Activated CD8-positive, alpha-beta memory T cell treated with anti-CD3 and anti-CD28 coated beads, Interleukin-2, amount 10 ng/mL, durations not matched to agents 7 days and 5 days (primary cell): Measurements from ENCODE around the gene ELK3. TPM values are rescaled to one million over a fixed set of nuclear protein-coding genes. Genes with fewer than 3 reads are reported as not detected.
"Not testable (repeated sequence)": the region's sequence is repeated elsewhere in the genome, so short reads cannot be mapped to it uniquely, and the experiment has no call there.

Experiments
- ATAC-seq: fragments of 150-1000 bp; cut with Tn5 transposase; one replicate; pipeline ENCODE4 v1.10.0; 2021; ENCODE audit warnings: moderate library complexity
- CTCF ChIA-PET: fragments of 350-600 bp; sonication (Branson Sonifier 250); formaldehyde crosslinking; loops from one replicate; lab custom pipeline; 2021; ENCODE audit warnings: antibody characterized with exemption; lab: Charles Lee
- DNase-seq: peaks from one replicate; pipeline ENCODE4 v3.0.0-alpha.2; 2020
- H3K27ac Mint-ChIP-seq: one replicate; pipeline ENCODE4 v1.8.0; 2021; ENCODE audit warnings: mild to moderate bottlenecking, mixed read lengths
- H3K27me3 Mint-ChIP-seq: one replicate; pipeline ENCODE4 v1.8.0; 2021; ENCODE audit warnings: mixed read lengths
- H3K36me3 Mint-ChIP-seq: one replicate; pipeline ENCODE4 v1.8.0; 2021; ENCODE audit warnings: mild to moderate bottlenecking, mixed read lengths
- H3K4me1 Mint-ChIP-seq: one replicate; pipeline ENCODE4 v1.8.0; 2021; ENCODE audit warnings: mixed read lengths
- H3K4me3 Mint-ChIP-seq: one replicate; pipeline ENCODE4 v1.8.0; 2021; ENCODE audit warnings: mild to moderate bottlenecking, moderate library complexity, mixed read lengths
- H3K9me3 Mint-ChIP-seq: one replicate; pipeline ENCODE4 v1.8.0; 2022; ENCODE audit warnings: low read depth, mixed read lengths
- total RNA-seq, 2 experiments: library from RNA; stranded (reverse); gene quantifications; one replicate each; pipeline ENCODE4 v1.2.3, GENCODE V29; 2021

ELK3 gene
- total RNA-seq, 2 experiments from 2014 or later = 16.1 to 17.1 TPM

GRCh38 chr12:96303653-96304052 is 109.5 kb downstream of the ELK3 start:
- H3K27ac Mint-ChIP-seq = no peak overlapping the region
- H3K36me3 Mint-ChIP-seq = peaks cover 30% of the 10 kb centered on the region
- CTCF ChIA-PET = interaction anchor here (1.1 to 1.3 kb wide), 3 partner anchors 10 to 96 kb away, joined by 3 to 5 read pairs (median 5); no protein-coding TSS in a partner anchor
- no peak overlapping the region for H3K4me3 Mint-ChIP-seq
- DNase-seq = no peak
- H3K4me1 Mint-ChIP-seq = peaks cover 14% of the 10 kb centered on the region
- no peaks in the 10 kb centered on the region for H3K27me3 Mint-ChIP-seq
- no peaks in the 10 kb centered on the region for H3K9me3 Mint-ChIP-seq
- no peak for ATAC-seq

GRCh38 chr12:96305665-96306064 is 111.5 kb downstream of the ELK3 start:
- no peaks in the 10 kb centered on the region for H3K27me3 Mint-ChIP-seq
- H3K27ac Mint-ChIP-seq = no peak overlapping the region
- CTCF ChIA-PET = no interaction called here
- H3K4me1 Mint-ChIP-seq = peaks cover 19% of the 10 kb centered on the region
- DNase-seq (no peak), ATAC-seq (no peak)
- H3K36me3 Mint-ChIP-seq = peaks cover 26% of the 10 kb centered on the region
- H3K9me3 Mint-ChIP-seq = no peaks in the 10 kb centered on the region
- H3K4me3 Mint-ChIP-seq = no peak overlapping the region

GRCh38 chr12:96308881-96309280 is 114.7 kb downstream of the ELK3 start:
- ATAC-seq = no peak
- Mint-ChIP-seq H3K4me3 (no peak overlapping the region), H3K27me3 (no peaks in the 10 kb centered on the region), H3K36me3 (peaks cover 26% of the 10 kb centered on the region), H3K27ac (no peak overlapping the region), H3K4me1 (peaks cover 16% of the 10 kb centered on the region), H3K9me3 (no peaks in the 10 kb centered on the region)
- CTCF ChIA-PET = no interaction called here
- no peak for DNase-seq

- CTCF ChIA-PET = no interaction called here
- DNase-seq (no peak), ATAC-seq (no peak)
- Mint-ChIP-seq H3K27me3 (no peaks in the 10 kb centered on the region), H3K9me3 (no peaks in the 10 kb centered on the region), H3K36me3 (peaks cover 26% of the 10 kb centered on the region), H3K4me1 (peaks cover 19% of the 10 kb centered on the region), H3K4me3 (no peak overlapping the region), H3K27ac (no peak overlapping the region)
These were observed 115.9 kb downstream of the ELK3 start for GRCh38 chr12:96310067-96310466.

GRCh38 chr12:96311191-96311590 is 117.0 kb downstream of the ELK3 start:
- CTCF ChIA-PET = interaction anchor here (1.0 to 1.2 kb wide), 2 partner anchors 12 to 179 kb away, joined by 3 read pairs; partner anchors contain the start of gene CFAP54
- no peak for ATAC-seq
- Mint-ChIP-seq H3K4me3 (no peak overlapping the region), H3K9me3 (no peaks in the 10 kb centered on the region), H3K36me3 (peaks cover 21% of the 10 kb centered on the region), H3K4me1 (peaks cover 22% of the 10 kb centered on the region), H3K27ac (no peak overlapping the region), H3K27me3 (no peaks in the 10 kb centered on the region)
- DNase-seq = no peak

GRCh38 chr12:96313606-96314005 is 119.4 kb downstream of the ELK3 start:
- H3K27ac Mint-ChIP-seq = no peak overlapping the region
- no peak for DNase-seq
- H3K9me3 Mint-ChIP-seq = no peaks in the 10 kb centered on the region
- H3K36me3 Mint-ChIP-seq = peaks cover 15% of the 10 kb centered on the region
- H3K27me3 Mint-ChIP-seq = no peaks in the 10 kb centered on the region
- no peak overlapping the region for H3K4me3 Mint-ChIP-seq
- H3K4me1 Mint-ChIP-seq = peaks cover 17% of the 10 kb centered on the region
- CTCF ChIA-PET = interaction anchor here (1.0 to 2.2 kb wide), 2 partner anchors 11 to 35 kb away, joined by 5 read pairs; no protein-coding TSS in a partner anchor
- ATAC-seq = no peak

- Mint-ChIP-seq H3K9me3 (no peaks in the 10 kb centered on the region), H3K36me3 (peaks cover 10% of the 10 kb centered on the region), H3K27me3 (no peaks in the 10 kb centered on the region), H3K27ac (no peak overlapping the region), H3K4me1 (peaks cover 11% of the 10 kb centered on the region), H3K4me3 (no peak overlapping the region)
- no peak for ATAC-seq
- no peak for DNase-seq
- CTCF ChIA-PET = interaction anchor here (0.6 to 2.2 kb wide), 3 partner anchors 12 to 843 kb away, joined by 3 to 5 read pairs (median 4); no protein-coding TSS in a partner anchor
These were observed 120.5 kb downstream of the ELK3 start for GRCh38 chr12:96314723-96315122.

- CTCF ChIA-PET = interaction anchor here (0.7 to 1.1 kb wide), 3 partner anchors 9 to 85 kb away, joined by 3 to 6 read pairs (median 4); partner anchors contain the start of gene CDK17
- not testable (repeated sequence) for DNase-seq, H3K36me3 Mint-ChIP-seq, H3K27me3 Mint-ChIP-seq, H3K9me3 Mint-ChIP-seq
- Mint-ChIP-seq H3K27ac (peak overlapping the region; percentile 70), H3K4me3 (peak overlapping the region; percentile 86), H3K4me1 (peaks cover 11% of the 10 kb centered on the region)
- ATAC-seq = peak; percentile 16
These were observed 121.7 kb downstream of the ELK3 start for GRCh38 chr12:96315741-96316481.

- DNase-seq, H3K9me3 Mint-ChIP-seq, CTCF ChIA-PET, ATAC-seq, H3K27ac Mint-ChIP-seq, H3K4me3 Mint-ChIP-seq, H3K27me3 Mint-ChIP-seq: not testable (repeated sequence)
- peaks cover 18% of the 10 kb centered on the region for H3K4me1 Mint-ChIP-seq
- H3K36me3 Mint-ChIP-seq = peaks cover 11% of the 10 kb centered on the region
These were observed 123.6 kb downstream of the ELK3 start for GRCh38 chr12:96317801-96318200.

Other genes with a start within 250 kb of the ELK3 start
- gene HAL, start 198.0 kb upstream of the ELK3 start, total RNA-seq = under 1 TPM; 0.16 to 0.38 TPM
- 10 to 100 TPM; 42.4 to 52.9 TPM for gene LTA4H, start 158.8 kb upstream of the ELK3 start, total RNA-seq
- gene CDK17, start 206.1 kb downstream of the ELK3 start, total RNA-seq = 10 to 100 TPM; 32.7 to 46.9 TPM